NCI-H82 (cell line): ENCODE results near the gene ZNF439.
A peak's percentile ranks its signal among the peaks of the same experiment; 100 is the strongest.
"Not testable (repeated sequence)": the region's sequence is repeated elsewhere in the genome, so short reads cannot be mapped to it uniquely, and the experiment has no call there.

Experiments used
- DNase-seq: peaks from one replicate; lab custom pipeline; 2025; lab: John Stamatoyannopoulos, UW

The ZNF439 gene

GRCh38 chr19:11848594-11849469 lies at the start of gene ZNF439:
Gene ZNF439, plus strand, starts transcription at chr19:11848726. Its CDS starts 142 bp downstream, at chr19:11848868.
- peak; percentile 86 for DNase-seq

- DNase-seq = no peak
Observed at GRCh38 chr19:11806354-11807098, 42.0 kb upstream of the ZNF439 start.

- no peak for DNase-seq
Observed at GRCh38 chr19:11807099-11807380, 41.5 kb upstream of the ZNF439 start.

- no peak for DNase-seq
Observed at GRCh38 chr19:11813703-11814028, 34.9 kb upstream of the ZNF439 start.

- DNase-seq = peak; percentile 93
Observed at GRCh38 chr19:11814029-11814699, 34.4 kb upstream of the ZNF439 start, which contains the start of gene ZNF440. Gene ZNF440, plus strand, starts transcription at chr19:11814273. Its CDS starts 175 bp downstream, at chr19:11814448.

- DNase-seq = peak; percentile 7
Observed at GRCh38 chr19:11814700-11815035, 33.9 kb upstream of the ZNF439 start.

GRCh38 chr19:11821474-11822109 lies 26.9 kb upstream of the ZNF439 start:
- no peak for DNase-seq

GRCh38 chr19:11828957-11829876 lies 19.3 kb upstream of the ZNF439 start:
- not testable (repeated sequence) for DNase-seq

- no peak for DNase-seq
Observed at GRCh38 chr19:11832253-11832912, 16.1 kb upstream of the ZNF439 start.

- no peak for DNase-seq
Observed at GRCh38 chr19:11833541-11833940, 15.0 kb upstream of the ZNF439 start.

- DNase-seq = not testable (repeated sequence)
Observed at GRCh38 chr19:11835626-11836066, 12.9 kb upstream of the ZNF439 start.

GRCh38 chr19:11843722-11844121 lies 4.8 kb upstream of the ZNF439 start:
- DNase-seq = no peak

- DNase-seq = peak; percentile 0
Observed at GRCh38 chr19:11847615-11848014, 911 bp upstream of the ZNF439 start.

GRCh38 chr19:11848200-11848593 lies 329 bp upstream of the ZNF439 start:
- no peak for DNase-seq

GRCh38 chr19:11850289-11850688 lies 1.8 kb downstream of the ZNF439 start:
- DNase-seq = not testable (repeated sequence)

GRCh38 chr19:11853358-11853757 lies 4.8 kb downstream of the ZNF439 start:
- no peak for DNase-seq

- DNase-seq = no peak
Observed at GRCh38 chr19:11856596-11857250, 8.2 kb downstream of the ZNF439 start.

GRCh38 chr19:11860721-11861120 lies 12.2 kb downstream of the ZNF439 start:
- no peak for DNase-seq

GRCh38 chr19:11861301-11861700 lies 12.8 kb downstream of the ZNF439 start:
- DNase-seq = no peak

- not testable (repeated sequence) for DNase-seq
Observed at GRCh38 chr19:11867766-11868165, 19.2 kb downstream of the ZNF439 start.
